SK-N-SH treated with all-trans-retinoic acid at 6 μM for 48 hours (cell line): Measurements from ENCODE around the gene ST6GALNAC5.

Experiments used
- ATAC-seq: fragments of 200-7000 bp; cut with Tn5 transposase; 3 replicates; pipeline ENCODE4 v1.9.1; 2020; ENCODE audit warnings: mild to moderate bottlenecking, moderate library complexity
- ARNTL ChIP-seq: fragments of 450-650 bp; formaldehyde crosslinking; IDR thresholded peaks from 2 replicates; pipeline ENCODE4 v1.5.0; 2020; ENCODE audit warnings: low read depth, mild to moderate bottlenecking, moderate library complexity, borderline replicate concordance
- BACH2 ChIP-seq: fragments of 250-450 bp; sonication (Bioruptor Pico); IDR thresholded peaks from 2 replicates; pipeline ENCODE4 v1.9.0; 2021; ENCODE audit warnings: mild to moderate bottlenecking, borderline replicate concordance
- CREB5 ChIP-seq: fragments of 250-450 bp; sonication (Bioruptor Pico); IDR thresholded peaks from 2 replicates; pipeline ENCODE4 v1.5.1; 2020; ENCODE audit warnings: low read depth, mild to moderate bottlenecking, moderate library complexity
- CSDC2 ChIP-seq: fragments of 250-450 bp; sonication (Bioruptor Pico); IDR thresholded peaks from 2 replicates; pipeline ENCODE4 v1.5.0; 2020; ENCODE audit warnings: mild to moderate bottlenecking, moderate library complexity
- CSRNP3 ChIP-seq: fragments of 250-450 bp; sonication (Bioruptor Pico); IDR thresholded peaks from 2 replicates; pipeline ENCODE4 v1.5.1; 2021; ENCODE audit warnings: mild to moderate bottlenecking, moderate library complexity
- ESRRG ChIP-seq: fragments of 250-450 bp; sonication (Bioruptor Pico); IDR thresholded peaks from 2 replicates; pipeline ENCODE4 v1.6.1; 2021; ENCODE audit warnings: mild to moderate bottlenecking
- ISL1 ChIP-seq: fragments of 250-450 bp; sonication (Bioruptor Pico); IDR thresholded peaks from 2 replicates; pipeline ENCODE4 v2.1.2; 2022; ENCODE audit warnings: mild to moderate bottlenecking, moderate library complexity
- OSR1 ChIP-seq: fragments of 250-450 bp; sonication (Bioruptor Pico); IDR thresholded peaks from 2 replicates; pipeline ENCODE4 v1.8.0; 2022; ENCODE audit warnings: moderate library complexity, mild to moderate bottlenecking, inconsistent platforms
- PATZ1 ChIP-seq: fragments of 250-450 bp; sonication (Bioruptor Pico); IDR thresholded peaks from 2 replicates; pipeline ENCODE4 v1.8.0; 2020; ENCODE audit warnings: mild to moderate bottlenecking, moderate library complexity, borderline replicate concordance
- POU6F1 ChIP-seq: fragments of 250-450 bp; sonication (Bioruptor Pico); IDR thresholded peaks from 2 replicates; pipeline ENCODE4 v1.8.0; 2021; ENCODE audit warnings: low read depth, mild to moderate bottlenecking, moderate library complexity, borderline replicate concordance
- PPARA ChIP-seq: fragments of 250-450 bp; sonication (Bioruptor Pico); IDR thresholded peaks from 2 replicates; pipeline ENCODE4 v1.5.0; 2020; ENCODE audit warnings: mild to moderate bottlenecking, borderline replicate concordance
- RARB ChIP-seq: fragments of 250-450 bp; sonication (Bioruptor Pico); IDR thresholded peaks from 2 replicates; pipeline ENCODE4 v1.8.0; 2021; ENCODE audit warnings: mild to moderate bottlenecking, moderate library complexity
- SNAI2 ChIP-seq: fragments of 250-450 bp; sonication (Bioruptor Pico); IDR thresholded peaks from 2 replicates; pipeline ENCODE4 v1.5.0; 2020; ENCODE audit warnings: mild to moderate bottlenecking, moderate library complexity
- TCF4 ChIP-seq: fragments of 250-450 bp; sonication (Bioruptor Pico); IDR thresholded peaks from 2 replicates; pipeline ENCODE4 v1.8.0; 2021; ENCODE audit warnings: mild to moderate bottlenecking, moderate library complexity, borderline replicate concordance
- TOX ChIP-seq: fragments of 250-450 bp; sonication (Bioruptor Pico); IDR thresholded peaks from 2 replicates; pipeline ENCODE4 v1.8.0; 2021; ENCODE audit warnings: mild to moderate bottlenecking, moderate library complexity, borderline replicate concordance
- TSHZ2 ChIP-seq: fragments of 250-450 bp; sonication (Bioruptor Pico); IDR thresholded peaks from 2 replicates; pipeline ENCODE4 v1.5.0; 2020; ENCODE audit warnings: mild to moderate bottlenecking, moderate library complexity
- ZC3H10 ChIP-seq: fragments of 250-450 bp; sonication (Bioruptor Pico); IDR thresholded peaks from 2 replicates; pipeline ENCODE4 v1.5.1; 2021; ENCODE audit warnings: mild to moderate bottlenecking, moderate library complexity
- ZFP3 ChIP-seq: fragments of 250-450 bp; sonication (Bioruptor Pico); IDR thresholded peaks from 2 replicates; pipeline ENCODE4 v1.5.0; 2020; ENCODE audit warnings: mild to moderate bottlenecking, moderate library complexity
- ZFP30 ChIP-seq: fragments of 450-650 bp; formaldehyde crosslinking; IDR thresholded peaks from 2 replicates; pipeline ENCODE4 v1.5.0; 2022; ENCODE audit warnings: mild to moderate bottlenecking, moderate library complexity
- ZNF565 ChIP-seq: fragments of 450-650 bp; formaldehyde crosslinking; conservative IDR thresholded peaks from 2 replicates; pipeline ENCODE4 v1.5.0; 2020; ENCODE audit warnings: low read depth, mild to moderate bottlenecking, moderate library complexity
- ZNF70 ChIP-seq: fragments of 450-650 bp; formaldehyde crosslinking; IDR thresholded peaks from 2 replicates; pipeline ENCODE4 v1.5.0; 2020; ENCODE audit warnings: mild to moderate bottlenecking, moderate library complexity
- ZNF8 ChIP-seq: fragments of 450-650 bp; formaldehyde crosslinking; IDR thresholded peaks from 2 replicates; pipeline ENCODE4 v1.5.0; 2020; ENCODE audit warnings: mild to moderate bottlenecking, moderate library complexity

The ST6GALNAC5 gene

GRCh38 chr1:77051425-77051824 lies 184.1 kb downstream of the ST6GALNAC5 start:
- ATAC-seq, result no peak

GRCh38 chr1:77056525-77056924 lies 189.2 kb downstream of the ST6GALNAC5 start:
- no peak for ATAC-seq
- no peak for TF ChIP-seq ARNTL
- TF ChIP-seq OSR1 (CRISPR knock-in tag), result no peak
- TF ChIP-seq TOX (CRISPR knock-in tag), result no peak
- TF ChIP-seq RARB (CRISPR knock-in tag), result no peak
- no peak for TF ChIP-seq ZFP30 (CRISPR knock-in tag)
- no peak for TF ChIP-seq ZC3H10 (CRISPR knock-in tag)
- TF ChIP-seq TCF4, result no peak
- no peak for TF ChIP-seq TSHZ2 (CRISPR knock-in tag)
- no peak for TF ChIP-seq ZNF8 (CRISPR knock-in tag)

More at GRCh38 chr1:77051425-77051824, 184.1 kb downstream of the ST6GALNAC5 start:
- TF ChIP-seq CSRNP3 (CRISPR knock-in tag) (no peak), BACH2 (CRISPR knock-in tag) (no peak), CSDC2 (CRISPR knock-in tag) (no peak), ZFP3 (no peak), ZNF70 (no peak), ARNTL (no peak), ISL1 (CRISPR knock-in tag) (no peak), PPARA (CRISPR knock-in tag) (no peak), PATZ1 (no peak), CREB5 (CRISPR knock-in tag) (no peak), POU6F1 (CRISPR knock-in tag) (no peak), ZNF8 (CRISPR knock-in tag) (no peak), ZFP30 (CRISPR knock-in tag) (no peak), TCF4 (no peak), ZC3H10 (CRISPR knock-in tag) (no peak), ZNF565 (CRISPR knock-in tag) (no peak), ESRRG (CRISPR knock-in tag) (no peak), SNAI2 (CRISPR knock-in tag) (no peak), RARB (CRISPR knock-in tag) (no peak)

GRCh38 chr1:77057994-77058585 lies 190.8 kb downstream of the ST6GALNAC5 start:
- no peak for ATAC-seq
- TF ChIP-seq ZNF565 (CRISPR knock-in tag) (no peak), TSHZ2 (CRISPR knock-in tag) (no peak), TCF4 (no peak)
- TF ChIP-seq, all 23 proteins: peak for 0
